Hepatocyte (in vitro differentiated cells): ENCODE measurements around the gene OGFOD1. TPM values are rescaled to one million over a fixed set of nuclear protein-coding genes. Genes with fewer than 3 reads are reported as not detected.

ENCODE experiments used
- DNase-seq: peaks from one replicate; pipeline ENCODE4 v3.0.0-alpha.2; 2016; ENCODE audit warnings: low spot score
- H2AFZ ChIP-seq: fragments of 200-600 bp; sonication (generic); 2 replicates; pipeline ENCODE4 v1.6.0; 2016; ENCODE audit warnings: antibody characterized with exemption, mild to moderate bottlenecking
- H3K27ac ChIP-seq: fragments of 200-600 bp; sonication (generic); 2 replicates; pipeline ENCODE4 v1.5.1; 2016; ENCODE audit warnings: mild to moderate bottlenecking
- H3K27me3 ChIP-seq: fragments of 200-600 bp; sonication (generic); 2 replicates; pipeline ENCODE4 v1.6.1; 2016
- H3K36me3 ChIP-seq: fragments of 200-600 bp; sonication (generic); replicated peaks from 2 replicates; pipeline ENCODE4 v1.5.1; 2016; ENCODE audit warnings: low read depth; ENCODE audit not compliant: insufficient read depth
- H3K4me1 ChIP-seq: fragments of 200-600 bp; sonication (generic); 2 replicates; pipeline ENCODE4 v1.5.1; 2016; ENCODE audit warnings: mild to moderate bottlenecking, moderate library complexity; ENCODE audit not compliant: insufficient read depth
- H3K4me2 ChIP-seq: fragments of 200-600 bp; sonication (generic); 2 replicates; pipeline ENCODE4 v1.6.0; 2016
- H3K4me3 ChIP-seq: fragments of 200-600 bp; sonication (generic); 2 replicates; pipeline ENCODE4 v1.5.1; 2016; ENCODE audit warnings: mild to moderate bottlenecking
- H3K79me2 ChIP-seq: fragments of 200-600 bp; sonication (generic); 2 replicates; pipeline ENCODE4 v1.6.0; 2017; ENCODE audit warnings: mild to moderate bottlenecking
- H3K9me2 ChIP-seq: fragments of 200-600 bp; sonication (generic); replicated peaks from 2 replicates; pipeline ENCODE4 v1.6.0; 2017; ENCODE audit warnings: mild to moderate bottlenecking; ENCODE audit not compliant: insufficient read depth
- H3K9me3 ChIP-seq: fragments of 200-600 bp; sonication (generic); 2 replicates; pipeline ENCODE4 v1.5.1; 2016; ENCODE audit warnings: low read depth, mild to moderate bottlenecking
- H4K20me1 ChIP-seq: fragments of 200-600 bp; sonication (generic); 2 replicates; pipeline ENCODE4 v1.6.0; 2016; ENCODE audit warnings: mild to moderate bottlenecking; ENCODE audit not compliant: insufficient read depth, poor library complexity, severe bottlenecking
- CTCF ChIP-seq: fragments of 200-600 bp; sonication (generic); IDR thresholded peaks from 2 replicates; pipeline ENCODE4 v1.5.1; 2016; ENCODE audit warnings: antibody characterized with exemption, mild to moderate bottlenecking; ENCODE audit not compliant: poor library complexity
- EZH2 ChIP-seq: fragments of 200-600 bp; sonication (generic); IDR thresholded peaks from 2 replicates; pipeline ENCODE4 v1.6.1; 2016; ENCODE audit warnings: antibody characterized with exemption, mild to moderate bottlenecking, borderline replicate concordance
- EZH2phosphoT487 ChIP-seq: fragments of 200-600 bp; sonication (generic); IDR thresholded peaks from one replicate; pipeline ENCODE4 v1.6.1; 2018; ENCODE audit warnings: antibody characterized with exemption, mild to moderate bottlenecking, low read depth, moderate library complexity; ENCODE audit not compliant: unreplicated experiment, severe bottlenecking
- WGBS: methylation state at CpG from one replicate; pipeline ENCODE4 v1.1.6; 2016; ENCODE audit warnings: low lambda C conversion rate; ENCODE audit errors: missing lambda C conversion rate; 5-methylcytosine and 5-hydroxymethylcytosine counted together
- polyA plus RNA-seq: library from polyadenylated mRNA; unstranded; fragments of >200 nt; fragmentation: Nextera tagmentation; extraction: Ambion mirVana; gene quantifications from 2 replicates; pipeline ENCODE4 v1.2.1, GENCODE V29; 2016
- total RNA-seq: library from RNA; depleted of rRNA; stranded (reverse); fragments of >200 nt; gene quantifications from 2 replicates; pipeline ENCODE4 v1.2.3, GENCODE V29; 2014

The OGFOD1 gene
- total and polyA plus RNA-seq, 2 experiments from 2014 or later: 55.5 to 58.9 TPM

GRCh38 chr16:56477096-56477878 is 25.9 kb downstream of the OGFOD1 start:
- Histone ChIP-seq H3K4me2 (no peak overlapping the region), H3K36me3 (no peaks in the 10 kb centered on the region)

GRCh38 chr16:56478281-56479049 is 27.1 kb downstream of the OGFOD1 start:
- peaks cover 5% of the 10 kb centered on the region for H3K36me3 ChIP-seq
- H3K9me2 ChIP-seq: peaks cover 2% of the 10 kb centered on the region
- H3K79me2 ChIP-seq: no peaks in the 10 kb centered on the region
- no peaks in the 10 kb centered on the region for H3K27me3 ChIP-seq
- no peak overlapping the region for H3K4me2 ChIP-seq
- no peak overlapping the region for H3K4me3 ChIP-seq
- DNase-seq: no peak
- H3K9me3 ChIP-seq: no peaks in the 10 kb centered on the region
- 81% methylated on average over 2 of the region's 2 CpGs for WGBS
- H3K4me1 ChIP-seq: no peaks in the 10 kb centered on the region
- no peaks in the 10 kb centered on the region for H4K20me1 ChIP-seq
- no peak overlapping the region for H2AFZ ChIP-seq
- TF ChIP-seq CTCF (no peak), EZH2phosphoT487 (no peak), EZH2 (no peak)
- H3K27ac ChIP-seq: no peak overlapping the region

More at GRCh38 chr16:56477096-56477878, 25.9 kb downstream of the OGFOD1 start:
- H2AFZ ChIP-seq: no peak overlapping the region
- H3K4me1 ChIP-seq: no peaks in the 10 kb centered on the region
- 93% methylated on average over 2 of the region's 2 CpGs for WGBS
- H3K9me3 ChIP-seq: no peaks in the 10 kb centered on the region
- TF ChIP-seq CTCF (no peak), EZH2phosphoT487 (no peak), EZH2 (no peak)
- H3K27ac ChIP-seq: no peak overlapping the region
- H3K27me3 ChIP-seq: no peaks in the 10 kb centered on the region
- H3K4me3 ChIP-seq: no peak overlapping the region
- H3K9me2 ChIP-seq: peaks cover 2% of the 10 kb centered on the region
- peak; percentile 17 for DNase-seq
- no peaks in the 10 kb centered on the region for H4K20me1 ChIP-seq
- no peaks in the 10 kb centered on the region for H3K79me2 ChIP-seq

- WGBS: 85% methylated on average over 2 of the region's 2 CpGs
Measured at GRCh38 chr16:56479469-56479868, 28.1 kb downstream of the OGFOD1 start.

More at GRCh38 chr16:56479469-56479868, 28.1 kb downstream of the OGFOD1 start:
- H3K4me1 ChIP-seq: no peaks in the 10 kb centered on the region
- DNase-seq: no peak
- no peaks in the 10 kb centered on the region for H3K9me3 ChIP-seq
- peaks cover 2% of the 10 kb centered on the region for H3K9me2 ChIP-seq
- H3K4me3 ChIP-seq: no peak overlapping the region
- H3K27ac ChIP-seq: no peak overlapping the region
- H3K36me3 ChIP-seq: peaks cover 6% of the 10 kb centered on the region
- no peaks in the 10 kb centered on the region for H3K27me3 ChIP-seq
- H3K79me2 ChIP-seq: no peaks in the 10 kb centered on the region
- TF ChIP-seq CTCF (no peak), EZH2 (no peak), EZH2phosphoT487 (no peak)
- H3K4me2 ChIP-seq: no peak overlapping the region
- no peak overlapping the region for H2AFZ ChIP-seq
- H4K20me1 ChIP-seq: no peaks in the 10 kb centered on the region
